RKO (cell line): ENCODE results near the gene CD300LG.
A peak's percentile ranks its signal among the peaks of the same experiment; 100 is the strongest.
"Not testable (repeated sequence)": the region's sequence is repeated elsewhere in the genome, so short reads cannot be mapped to it uniquely, and the experiment has no call there.

Experiments
- DNase-seq: peaks from one replicate; pipeline ENCODE4 v3.0.0-alpha.2; 2016; ENCODE audit warnings: low spot score

Gene CD300LG

DNA sequence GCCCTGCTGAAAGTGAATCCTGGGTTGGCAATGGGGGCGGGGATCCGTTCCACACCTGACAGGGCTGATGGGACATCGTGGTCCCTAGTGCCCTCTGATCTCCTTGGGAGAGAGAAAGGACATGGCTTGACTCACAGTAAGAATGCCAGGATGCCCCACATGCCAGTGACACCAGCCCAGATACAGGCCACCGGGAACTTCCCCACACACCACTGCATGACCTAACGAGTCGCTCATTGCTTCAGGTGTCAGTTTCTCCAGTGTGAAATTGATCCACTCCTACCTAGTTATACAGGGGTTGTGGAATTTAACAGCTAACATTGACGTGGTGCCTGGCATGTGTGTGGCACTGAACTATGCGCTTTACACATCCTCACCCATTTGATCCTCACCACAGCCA is 7.5 kb downstream of the CD300LG start:
- no peak for DNase-seq

DNA sequence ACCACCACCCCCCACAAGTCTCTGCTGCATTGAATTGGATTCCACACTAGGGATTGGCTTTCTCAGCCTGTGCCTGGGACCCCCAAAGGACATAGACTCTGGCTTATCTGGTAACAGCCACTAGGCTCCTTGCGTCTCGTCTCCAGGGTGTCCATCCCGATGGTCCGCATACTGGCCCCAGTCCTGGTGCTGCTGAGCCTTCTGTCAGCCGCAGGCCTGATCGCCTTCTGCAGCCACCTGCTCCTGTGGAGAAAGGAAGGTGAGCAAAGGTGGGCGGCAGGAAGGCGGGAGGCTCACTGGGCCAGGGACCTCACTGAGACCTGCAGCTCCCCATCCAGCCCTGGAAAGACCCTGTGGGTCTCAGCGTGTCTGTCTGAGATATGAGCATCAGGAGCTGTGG is 8.1 kb downstream of the CD300LG start:
- DNase-seq = no peak

DNA sequence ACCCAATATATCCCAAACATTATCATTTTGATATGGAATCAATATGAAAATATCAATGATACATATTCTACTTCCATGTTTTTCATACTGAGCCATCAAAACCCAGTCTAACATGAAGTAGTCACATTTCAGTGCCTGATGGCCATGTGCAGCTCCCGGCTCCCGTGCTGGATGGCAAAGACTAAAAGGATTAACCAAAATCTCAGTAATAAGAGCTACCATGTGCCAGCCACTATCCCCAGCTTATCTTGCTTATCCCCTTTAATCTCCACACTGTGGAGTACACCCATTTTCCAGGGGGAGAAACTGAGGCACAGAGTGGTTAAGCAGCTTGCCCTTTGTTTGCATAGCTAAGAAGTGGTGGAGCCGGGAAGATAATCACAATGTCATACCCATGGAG is 9.2 kb downstream of the CD300LG start:
- DNase-seq = no peak

DNA sequence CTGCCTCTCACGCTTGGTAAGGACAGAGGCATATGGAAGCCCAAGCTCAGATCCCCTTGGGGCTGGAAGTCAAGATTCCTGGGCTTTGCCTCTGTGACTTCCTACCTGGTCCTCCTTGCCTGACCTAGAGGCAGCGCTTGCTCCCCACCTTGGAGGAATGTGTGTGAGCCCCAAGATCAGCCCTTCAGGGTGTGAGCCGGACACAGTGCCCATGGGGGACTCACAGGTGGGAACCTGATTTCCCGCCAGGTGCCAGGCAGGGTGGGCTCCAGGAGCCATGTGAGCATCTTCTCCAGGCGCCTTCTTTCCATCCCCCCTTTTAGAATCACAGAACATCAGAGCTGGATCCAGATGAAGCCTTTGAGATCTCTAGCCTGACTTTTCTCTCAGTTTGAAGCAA is 10.2 kb downstream of the CD300LG start:
- no peak for DNase-seq

DNA sequence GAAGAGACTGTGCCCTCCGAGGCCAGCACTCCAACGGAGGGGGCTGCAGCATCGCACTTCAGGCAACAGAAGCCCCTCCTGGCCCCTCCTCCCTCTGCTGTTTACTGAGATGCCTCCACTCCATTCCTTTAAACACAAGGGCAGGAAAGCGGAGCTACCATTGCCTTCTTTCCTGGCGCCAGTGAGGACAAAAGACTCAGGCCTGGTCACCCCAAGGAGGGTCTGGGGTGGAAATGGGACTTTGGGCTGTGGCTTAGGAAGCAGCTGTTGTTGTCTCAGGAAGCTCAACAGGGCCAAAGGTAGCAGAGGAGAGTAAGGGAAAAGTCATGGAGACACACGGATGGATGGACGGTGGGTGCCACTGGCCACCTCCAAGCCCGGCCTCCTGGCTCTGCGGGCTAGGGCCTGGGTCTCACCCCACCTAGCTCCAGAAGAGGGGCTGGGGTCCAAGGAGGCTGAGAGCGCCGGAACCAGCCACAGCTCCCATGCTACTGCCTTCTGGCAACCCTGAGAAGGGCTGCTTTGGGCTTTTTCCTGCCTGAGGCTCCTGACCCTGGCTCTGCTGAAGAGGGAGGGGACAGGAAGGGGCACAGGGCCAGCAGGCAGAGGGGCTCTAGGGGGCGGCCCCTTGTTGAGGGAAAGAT is 11.1 kb downstream of the CD300LG start:
- DNase-seq = no peak

DNA sequence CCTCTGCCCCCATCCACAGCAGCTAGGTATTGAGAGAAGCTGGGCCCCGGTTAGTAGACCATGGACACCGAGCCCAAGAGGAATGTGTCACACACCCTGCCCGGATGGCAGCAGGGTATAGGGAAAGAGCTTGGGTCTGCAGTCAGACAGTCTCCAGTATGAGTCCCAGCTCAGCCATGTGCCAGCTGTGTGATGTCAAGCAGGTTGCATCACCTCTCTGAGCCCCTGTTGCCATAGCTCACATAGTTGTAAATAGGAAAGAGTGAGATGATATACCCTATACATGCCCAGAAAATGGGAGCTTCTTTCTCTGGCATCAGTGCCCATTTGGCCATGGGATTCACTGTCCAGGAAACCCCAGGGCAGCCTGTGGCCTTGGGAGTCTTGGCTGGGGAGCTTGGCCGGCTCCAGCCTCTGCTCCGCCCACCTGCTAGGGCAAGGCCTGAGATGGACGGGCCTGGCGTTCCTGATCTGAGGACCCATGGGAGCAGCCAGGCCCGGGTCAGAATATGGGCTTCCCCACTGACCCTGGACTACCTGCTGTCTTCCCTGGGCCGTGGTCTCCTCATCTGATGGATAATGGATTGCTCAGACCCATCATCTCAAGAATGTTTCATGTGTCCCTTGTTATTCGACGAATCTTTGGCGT is 13.2 kb downstream of the CD300LG start:
- peak; percentile 18 for DNase-seq

DNA sequence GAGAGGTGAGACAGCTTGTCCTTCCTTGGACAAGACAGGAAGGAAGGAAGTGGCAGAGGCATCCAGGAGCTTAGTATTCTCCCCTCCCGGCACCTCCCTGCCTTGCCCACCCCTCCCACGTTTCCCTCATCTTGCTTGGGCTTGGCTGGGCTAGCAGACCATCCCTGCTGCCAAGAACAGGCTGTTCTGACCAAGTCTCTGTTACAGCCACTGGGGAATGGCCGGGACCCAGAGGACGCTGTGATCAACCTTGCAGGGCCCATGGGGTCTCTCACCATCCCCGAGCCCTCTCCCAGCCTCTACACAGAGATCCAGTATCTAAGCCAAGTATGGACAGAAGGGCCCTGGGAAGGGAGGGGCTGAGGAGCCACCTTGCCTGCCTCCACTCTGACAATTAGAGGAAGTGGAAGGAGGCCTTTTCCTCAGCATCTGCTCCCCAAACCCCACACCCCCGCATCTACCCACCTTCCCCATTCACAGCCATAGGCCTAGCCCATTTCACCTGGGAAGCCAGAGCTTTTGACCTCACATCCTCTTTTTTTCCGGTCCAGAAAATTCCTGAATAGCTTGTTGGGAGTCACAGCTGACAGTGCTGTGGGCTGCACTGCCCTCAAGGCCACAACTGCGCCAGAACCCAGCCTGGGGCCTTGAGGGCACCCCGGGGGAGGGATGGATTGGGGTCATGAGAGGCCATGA is 14.1 kb downstream of the CD300LG start:
- DNase-seq = no peak

DNA sequence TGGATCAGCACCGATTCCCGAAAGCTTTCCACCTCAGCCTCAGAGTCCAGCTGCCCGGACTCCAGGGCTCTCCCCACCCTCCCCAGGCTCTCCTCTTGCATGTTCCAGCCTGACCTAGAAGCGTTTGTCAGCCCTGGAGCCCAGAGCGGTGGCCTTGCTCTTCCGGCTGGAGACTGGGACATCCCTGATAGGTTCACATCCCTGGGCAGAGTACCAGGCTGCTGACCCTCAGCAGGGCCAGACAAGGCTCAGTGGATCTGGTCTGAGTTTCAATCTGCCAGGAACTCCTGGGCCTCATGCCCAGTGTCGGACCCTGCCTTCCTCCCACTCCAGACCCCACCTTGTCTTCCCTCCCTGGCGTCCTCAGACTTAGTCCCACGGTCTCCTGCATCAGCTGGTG is 15.0 kb downstream of the CD300LG start:
- DNase-seq = no peak

DNA sequence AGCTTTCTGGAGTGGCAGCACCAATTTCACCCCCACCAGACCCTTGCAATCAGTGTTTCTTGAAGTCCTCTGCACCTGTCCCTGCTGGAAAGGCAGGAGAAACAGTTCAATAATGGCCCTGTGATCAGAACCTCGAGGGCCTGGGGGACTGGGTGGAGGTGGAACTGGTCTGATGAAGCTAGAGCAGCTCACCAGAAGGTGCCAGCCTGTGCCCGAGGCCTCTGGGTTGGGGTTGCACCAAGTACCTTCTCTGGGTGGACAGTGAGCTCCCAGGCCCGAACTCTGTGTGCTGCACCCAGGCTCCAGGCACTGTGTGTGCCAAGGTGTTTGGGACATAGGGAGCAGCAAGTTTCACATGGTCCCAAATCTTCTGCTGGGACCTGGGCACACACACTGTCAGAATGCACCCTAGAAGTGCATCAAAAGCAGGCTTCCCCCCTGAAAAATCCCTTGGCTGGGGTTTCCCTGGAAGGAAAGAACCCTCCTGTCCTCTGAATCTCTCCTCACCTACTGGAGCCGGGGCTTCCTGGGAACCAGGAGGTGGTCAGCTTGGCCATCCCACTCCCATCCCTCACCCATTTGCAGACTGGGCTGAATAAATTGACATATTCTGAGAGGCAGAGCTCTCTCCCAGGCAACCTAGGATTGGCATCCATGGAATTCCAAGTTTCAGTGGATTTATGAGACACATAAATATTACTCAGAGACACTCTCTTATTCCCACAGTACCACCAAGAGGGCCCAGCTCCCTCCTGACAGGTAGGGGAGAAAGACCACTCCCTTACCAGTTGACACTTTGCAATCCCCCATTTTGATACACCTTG is 17.4 kb downstream of the CD300LG start:
- DNase-seq = no peak

DNA sequence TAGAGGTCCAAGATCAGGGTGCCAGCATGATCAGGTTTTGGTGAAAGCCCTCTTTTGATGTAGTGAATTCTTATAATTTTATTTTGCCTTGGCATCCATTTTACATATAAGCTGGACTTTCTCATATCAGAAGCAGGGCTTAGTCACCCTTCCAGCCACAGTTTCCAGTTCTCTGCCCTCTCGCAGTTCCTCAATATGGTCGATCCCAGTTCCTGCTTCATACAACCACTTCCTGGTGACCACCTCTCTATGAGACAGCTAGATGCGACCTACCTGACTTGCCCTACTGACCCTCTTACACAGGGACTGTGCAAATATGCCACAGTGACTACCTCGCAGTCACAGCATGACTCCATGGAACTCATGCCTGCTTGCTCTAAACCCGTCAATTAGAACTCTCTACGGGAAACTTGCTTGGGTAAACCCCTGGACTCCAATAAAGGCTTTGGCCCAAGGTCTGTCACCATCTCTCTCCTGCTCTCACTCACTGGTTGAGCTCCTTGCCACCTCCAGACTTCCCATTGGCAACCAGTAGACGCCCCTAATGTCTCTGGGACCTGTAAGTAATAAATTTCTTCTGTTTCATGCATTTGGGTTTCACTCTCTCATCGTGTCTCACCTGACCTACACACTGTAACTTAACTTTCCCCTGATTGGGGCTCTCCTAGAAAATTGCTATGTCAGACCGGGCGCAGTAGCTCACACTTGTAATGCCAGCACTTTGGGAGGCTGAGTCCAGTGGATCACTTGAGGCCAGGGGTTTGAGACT is 21.4 kb downstream of the CD300LG start:
- no peak for DNase-seq

DNA sequence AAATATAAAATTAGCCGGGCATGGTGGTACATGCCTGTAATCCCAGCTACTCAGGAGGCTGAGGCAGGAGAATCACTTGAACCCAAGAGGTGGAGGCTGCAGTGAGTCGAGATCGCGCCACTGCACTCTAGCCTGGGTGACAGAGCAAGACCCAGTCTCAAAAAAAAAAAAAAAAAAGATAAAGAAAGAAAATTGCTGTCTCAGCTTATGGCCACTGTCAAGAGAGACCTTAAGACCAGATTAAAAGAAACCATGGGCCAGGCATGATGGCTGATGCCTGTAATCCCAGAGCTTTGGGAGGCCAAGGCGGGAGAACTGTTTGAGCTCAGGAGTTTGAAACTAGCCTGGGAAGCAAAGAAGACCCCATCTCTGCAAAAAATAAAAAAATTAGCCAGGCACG is 22.1 kb downstream of the CD300LG start:
- DNase-seq = not testable (repeated sequence)

DNA sequence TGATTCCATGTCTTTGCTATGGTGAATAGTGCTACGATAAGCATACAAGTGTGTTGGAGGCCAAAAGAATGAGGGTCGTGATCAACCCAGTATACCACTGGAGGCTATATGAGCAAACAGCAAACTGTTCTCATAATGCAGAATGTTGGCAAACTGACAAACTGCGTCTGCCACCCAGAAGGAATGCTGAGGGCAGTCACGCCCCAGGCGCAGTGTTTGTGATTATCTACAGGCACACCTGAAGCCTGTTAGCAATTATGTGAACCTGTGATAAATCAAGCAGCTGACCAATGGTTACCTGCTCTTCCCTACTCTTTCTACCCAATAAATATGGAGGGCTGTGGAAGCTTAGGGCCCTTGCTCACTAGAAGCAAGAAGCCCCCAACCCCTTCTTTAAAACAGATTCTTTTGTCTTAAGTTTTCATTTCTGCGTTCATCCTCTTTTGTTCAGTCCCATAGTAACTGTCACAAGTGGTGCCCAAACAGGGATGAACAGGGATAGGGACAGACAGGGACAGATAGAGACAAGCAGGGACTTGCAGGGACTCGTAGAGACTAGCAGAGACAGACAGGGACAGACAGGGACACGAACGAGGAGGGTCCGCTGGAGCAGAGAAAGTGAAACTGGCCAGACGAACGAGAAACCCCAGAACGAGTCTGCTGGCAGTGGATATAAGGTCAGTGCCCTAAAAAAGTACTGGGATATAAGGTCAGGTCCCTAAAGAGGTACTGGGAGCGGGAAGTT is 25.1 kb downstream of the CD300LG start:
- DNase-seq = no peak

DNA sequence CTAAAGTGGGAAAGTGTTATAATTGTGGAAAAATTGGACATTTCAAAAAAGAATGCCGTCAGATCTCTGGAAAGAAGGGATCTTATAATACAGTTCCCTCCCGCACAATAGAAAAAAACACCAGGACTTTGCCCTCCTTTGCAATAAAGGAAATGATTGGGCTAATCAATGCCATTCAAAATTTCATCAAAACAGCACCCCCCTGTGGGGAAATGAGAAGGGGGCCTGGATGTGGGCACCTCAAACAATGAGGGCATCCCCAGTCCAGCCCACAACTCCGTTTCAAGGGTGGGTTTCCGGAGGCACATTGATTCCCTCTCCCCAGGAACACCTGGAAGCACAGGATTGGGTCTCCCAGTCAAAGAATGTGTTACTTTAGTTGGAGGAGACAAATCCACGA is 26.1 kb downstream of the CD300LG start:
- DNase-seq = no peak

DNA sequence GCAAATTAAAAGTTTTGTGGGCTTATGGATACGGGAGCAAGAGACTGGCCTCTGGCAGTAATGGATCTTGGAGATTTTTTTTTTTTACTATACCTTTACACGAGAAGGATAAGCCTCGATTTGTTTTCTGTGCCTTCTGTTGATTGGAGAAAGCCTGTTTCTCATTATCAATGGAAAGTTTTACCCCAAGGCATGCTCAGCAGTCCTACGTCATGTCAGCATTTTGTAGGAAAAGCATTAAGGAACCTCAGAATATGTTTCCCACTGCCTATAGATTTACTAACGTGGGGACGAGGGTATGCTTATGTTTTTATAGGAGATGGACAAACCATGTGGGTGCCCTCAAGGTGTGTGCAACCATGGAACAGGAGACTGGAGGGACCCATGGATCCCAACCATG is 26.8 kb downstream of the CD300LG start:
- DNase-seq = no peak

DNA sequence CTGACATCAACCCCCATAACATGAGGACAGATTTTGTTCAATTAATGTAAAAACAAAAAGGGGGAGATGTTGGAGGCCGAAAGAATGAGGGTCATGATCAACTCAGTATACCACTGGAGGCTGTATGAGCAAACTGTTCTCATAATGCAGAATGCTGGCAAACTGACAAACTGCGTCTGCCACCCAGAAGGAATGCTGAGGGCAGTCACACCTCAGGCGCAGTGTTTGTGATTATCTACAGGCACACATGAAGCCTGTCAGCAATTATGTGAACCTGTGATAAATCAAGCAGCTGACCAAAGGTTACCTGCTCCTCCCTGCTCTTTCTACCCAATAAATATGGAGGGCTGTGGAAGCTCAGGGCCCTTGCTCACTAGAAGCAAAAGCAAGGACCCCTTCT is 27.3 kb downstream of the CD300LG start:
- no peak for DNase-seq

DNA sequence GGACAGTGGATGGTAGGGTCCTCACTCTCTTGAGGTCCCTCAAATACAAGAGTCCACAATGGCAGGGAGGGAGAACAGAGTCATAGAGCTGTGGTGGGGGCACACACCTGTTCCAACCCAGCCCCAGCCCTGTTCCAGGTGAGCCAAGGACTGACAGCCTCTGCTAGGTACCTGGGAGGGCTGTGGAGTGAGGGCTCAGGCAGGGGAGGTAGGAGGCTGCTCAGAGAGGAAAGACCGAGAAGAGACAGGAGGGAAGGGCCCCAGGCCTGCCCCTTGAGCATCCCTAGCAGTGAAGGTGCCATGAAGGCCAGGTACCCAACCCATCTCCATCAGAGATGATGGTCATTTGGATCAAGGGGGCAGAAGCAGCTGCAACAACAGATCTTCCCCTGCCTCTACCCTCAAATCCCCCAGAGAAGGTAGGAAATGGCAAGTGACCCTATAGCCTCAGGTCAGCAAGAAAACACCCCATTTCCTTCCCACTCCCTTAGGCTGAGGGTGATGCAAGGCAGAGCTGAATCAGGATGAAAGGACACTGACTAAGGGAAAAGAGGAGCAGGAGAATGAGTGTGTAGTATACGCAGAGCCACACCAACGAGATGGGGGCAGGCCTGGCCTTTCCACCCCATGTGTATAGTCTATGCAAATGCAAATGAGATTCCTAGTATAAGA is 28.6 kb downstream of the CD300LG start:
- no peak for DNase-seq

DNA sequence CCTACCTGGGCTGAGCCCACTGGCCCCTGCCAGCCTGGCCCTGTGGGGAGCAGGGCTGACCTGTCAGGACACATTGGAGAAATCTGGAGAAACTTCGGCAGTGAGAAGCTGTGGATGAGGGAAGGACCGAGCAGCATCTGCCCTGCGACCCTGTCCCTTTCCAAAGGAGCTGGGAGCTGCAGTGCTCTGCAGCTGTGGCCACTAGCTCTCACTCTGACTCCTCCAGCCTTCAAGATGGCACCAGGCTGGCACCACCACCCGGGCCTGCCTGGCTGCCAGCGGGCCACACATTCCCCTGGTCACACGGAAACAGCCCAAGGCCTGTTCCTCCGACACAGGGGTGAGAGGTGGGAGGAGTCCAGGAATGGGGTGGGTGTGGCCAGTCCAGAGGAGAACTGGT is 30.1 kb downstream of the CD300LG start:
- DNase-seq = no peak

DNA sequence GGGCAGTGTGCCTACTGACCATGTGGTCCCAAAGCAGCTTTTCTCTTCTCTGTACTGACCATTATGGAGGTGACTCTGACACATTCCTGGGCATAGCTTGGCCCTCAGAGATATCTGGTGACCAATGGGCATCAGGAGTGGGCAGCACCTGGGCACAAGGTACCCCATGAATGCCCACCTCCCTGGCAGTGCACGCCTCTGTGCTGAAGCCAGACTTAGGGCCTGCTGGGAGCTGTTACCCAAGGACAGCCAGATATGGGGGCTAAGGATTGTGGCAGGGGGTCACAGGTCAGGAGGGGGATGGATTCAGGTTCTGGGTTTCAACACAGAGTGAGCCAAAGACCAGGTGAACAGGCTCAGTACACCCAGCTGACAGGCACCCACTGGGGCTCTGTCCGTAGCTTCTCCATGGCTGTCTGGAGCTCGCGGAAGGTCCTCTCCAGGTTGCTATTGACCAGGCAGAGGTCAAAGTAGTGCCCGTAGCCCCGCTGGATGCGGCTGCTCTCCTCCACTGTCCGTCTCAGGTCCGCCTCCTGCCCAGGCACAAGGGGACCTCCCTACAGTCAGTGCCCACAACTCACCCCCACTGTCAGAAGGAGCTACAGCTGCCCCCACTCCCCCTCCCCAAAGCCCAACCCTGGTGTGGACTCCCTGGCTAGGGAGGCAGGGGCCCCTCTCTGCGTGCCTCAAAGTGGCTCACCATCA is 30.6 kb downstream of the CD300LG start:
- no peak for DNase-seq

DNA sequence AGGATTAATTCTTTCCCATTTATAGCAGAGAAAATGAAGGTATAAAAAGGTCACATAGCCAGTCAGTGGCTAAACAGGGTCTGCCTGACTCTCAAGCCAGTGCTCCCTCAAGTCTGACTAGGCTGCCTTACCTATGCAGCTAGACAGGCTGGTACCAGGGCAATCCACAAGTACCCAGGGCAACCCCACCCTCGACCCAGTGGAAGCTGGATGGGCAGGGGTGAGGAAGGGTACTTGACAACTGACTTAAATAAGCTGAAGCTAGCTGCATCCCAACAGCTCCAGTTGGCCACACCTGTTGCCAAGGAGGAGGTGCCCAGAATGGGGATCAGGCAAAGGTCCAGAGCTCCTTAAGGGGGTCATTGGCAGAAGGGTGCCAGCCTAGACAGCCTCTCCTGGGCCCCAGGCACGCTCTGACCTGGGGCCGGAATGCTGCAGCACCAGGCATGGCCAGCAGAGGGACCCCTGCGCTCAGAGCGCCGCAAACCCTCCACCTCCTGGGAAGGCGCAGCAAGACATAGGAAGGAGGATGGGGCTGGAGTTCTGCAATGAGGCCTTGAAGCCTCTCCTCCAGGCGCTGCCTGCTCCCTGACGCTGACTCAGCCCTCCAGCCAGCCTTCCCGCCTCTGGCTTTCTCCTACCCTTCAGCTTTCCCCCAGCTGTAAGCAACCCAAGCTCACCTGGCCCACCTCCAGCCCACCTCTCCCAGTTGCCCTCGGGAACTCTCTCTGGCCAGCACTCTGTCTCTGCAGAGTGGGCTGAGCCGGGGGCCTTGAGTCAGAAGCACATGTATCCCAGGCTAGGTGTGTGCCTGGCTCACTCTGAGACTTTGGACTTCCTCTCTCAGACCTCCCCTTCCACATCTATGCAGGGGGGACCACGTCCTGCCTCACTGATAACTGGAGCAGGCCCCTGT is 31.5 kb downstream of the CD300LG start:
- DNase-seq = peak; percentile 81
